Prostate gland (tissue), 2 donors: ENCODE data around the gene OLFML2B. TPM values are rescaled to one million over a fixed set of nuclear protein-coding genes. Genes with fewer than 3 reads are reported as not detected.

ENCODE experiments used
- DNase-seq: peaks from one replicate; pipeline ENCODE4 v3.0.0-alpha.2; 2019; ENCODE audit warnings: low spot score
- H3K27ac ChIP-seq, 2 donors: fragments of 200-600 bp; sonication (generic); 2 replicates each; pipeline ENCODE4 v1.5.1; 2017 to 2019
- H3K27me3 ChIP-seq: fragments of 200-600 bp; sonication (generic); replicated peaks from 2 replicates; pipeline ENCODE4 v1.5.1; 2019; ENCODE audit not compliant: insufficient read depth
- H3K36me3 ChIP-seq, 2 donors: fragments of 200-600 bp; sonication (generic); 1 replicate in 1 of 2; 2 replicates in 1 of 2; pipeline versions ENCODE4 v1.5.1 to v1.8.1; 2017 to 2019
- H3K4me1 ChIP-seq: fragments of 200-600 bp; sonication (generic); replicated peaks from 2 replicates; pipeline ENCODE4 v1.5.1; 2019
- H3K4me3 ChIP-seq, 2 donors: fragments of 200-600 bp; sonication (generic); 2 replicates each; pipeline ENCODE4 v1.5.1; 2017 to 2019
- H3K9me3 ChIP-seq: fragments of 200-600 bp; sonication (generic); 2 replicates; pipeline ENCODE4 v1.5.1; 2017
- POLR2A ChIP-seq: fragments of 450-650 bp; IDR thresholded peaks from one replicate; pipeline ENCODE4 v1.6.1; 2016; ENCODE audit warnings: antibody characterized with exemption, mild to moderate bottlenecking
- POLR2AphosphoS5 ChIP-seq: sonication (generic); formaldehyde crosslinking; IDR thresholded peaks from one replicate; pipeline ENCODE4 v1.6.1; 2017; ENCODE audit warnings: antibody characterized with exemption
- WGBS: methylation state at CpG from one replicate; pipeline ENCODE4 v1.1.5; 2018; 5-methylcytosine and 5-hydroxymethylcytosine counted together
- intact Hi-C: fragments of 100-400 bp; cut with DNase I; formaldehyde crosslinking; loops from one replicate; pipeline ENCODE4 v1.14.2; 2022
- total RNA-seq, 2 donors: library from RNA; depleted of rRNA; stranded (reverse); fragments of >200 nt; gene quantifications; one replicate each; pipeline ENCODE4 v1.1.0, GENCODE V29; 2016
- TF ChIP-seq, protein P1 (sequence below), 4 experiments: fragments of 200-600 bp in 2 of 4; fragments of 450-650 bp in 2 of 4; sonication (generic) in 2 of 4; IDR thresholded peaks; 1 replicate in 3 of 4; 2 replicates in 1 of 4; pipeline ENCODE4 v1.5.1; 2016 to 2019; ENCODE audit warnings: antibody characterized with exemption in 4 of 4, mild to moderate bottlenecking in 2 of 4, moderate library complexity in 2 of 4

OLFML2B gene
- total RNA-seq, 2 donors from 2014 or later: 3.2 to 29.7 TPM

DNA sequence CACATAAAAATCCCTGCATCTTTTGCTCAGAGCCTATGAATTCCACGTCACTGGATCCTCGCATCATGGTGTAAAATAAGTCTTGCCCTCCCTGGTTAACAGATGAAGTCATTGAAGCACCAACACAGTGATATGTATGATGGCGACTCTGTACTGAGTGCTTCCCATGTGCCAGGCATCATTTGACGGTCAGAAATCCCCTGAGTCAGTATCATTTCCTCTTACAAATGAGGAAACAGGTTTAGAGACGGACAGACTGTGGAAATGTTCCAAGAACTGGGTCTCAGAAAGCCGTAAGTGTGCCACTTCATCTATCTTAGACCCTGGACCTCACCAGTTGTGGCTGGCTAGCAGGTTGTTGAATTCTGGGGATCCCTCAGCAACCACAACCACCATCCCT lies 5.1 kb upstream of the OLFML2B start:
- Histone ChIP-seq H3K27me3 (no peaks in the 10 kb centered on the region), H3K27ac (no peak overlapping the region), H3K9me3 (no peaks in the 10 kb centered on the region), H3K36me3 (no peaks in the 10 kb centered on the region), H3K4me3 (no peak overlapping the region), H3K4me1 (no peaks in the 10 kb centered on the region)
- TF ChIP-seq, protein P1, sequence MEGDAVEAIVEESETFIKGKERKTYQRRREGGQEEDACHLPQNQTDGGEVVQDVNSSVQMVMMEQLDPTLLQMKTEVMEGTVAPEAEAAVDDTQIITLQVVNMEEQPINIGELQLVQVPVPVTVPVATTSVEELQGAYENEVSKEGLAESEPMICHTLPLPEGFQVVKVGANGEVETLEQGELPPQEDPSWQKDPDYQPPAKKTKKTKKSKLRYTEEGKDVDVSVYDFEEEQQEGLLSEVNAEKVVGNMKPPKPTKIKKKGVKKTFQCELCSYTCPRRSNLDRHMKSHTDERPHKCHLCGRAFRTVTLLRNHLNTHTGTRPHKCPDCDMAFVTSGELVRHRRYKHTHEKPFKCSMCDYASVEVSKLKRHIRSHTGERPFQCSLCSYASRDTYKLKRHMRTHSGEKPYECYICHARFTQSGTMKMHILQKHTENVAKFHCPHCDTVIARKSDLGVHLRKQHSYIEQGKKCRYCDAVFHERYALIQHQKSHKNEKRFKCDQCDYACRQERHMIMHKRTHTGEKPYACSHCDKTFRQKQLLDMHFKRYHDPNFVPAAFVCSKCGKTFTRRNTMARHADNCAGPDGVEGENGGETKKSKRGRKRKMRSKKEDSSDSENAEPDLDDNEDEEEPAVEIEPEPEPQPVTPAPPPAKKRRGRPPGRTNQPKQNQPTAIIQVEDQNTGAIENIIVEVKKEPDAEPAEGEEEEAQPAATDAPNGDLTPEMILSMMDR (IDR thresholded peaks at IDR 0.05): no peak
- TF ChIP-seq POLR2AphosphoS5: no peak
- TF ChIP-seq POLR2A: no peak
- WGBS: 65% methylated on average over 6 of the region's 6 CpGs
- intact Hi-C loops: no loop called here
- no peak for DNase-seq

DNA sequence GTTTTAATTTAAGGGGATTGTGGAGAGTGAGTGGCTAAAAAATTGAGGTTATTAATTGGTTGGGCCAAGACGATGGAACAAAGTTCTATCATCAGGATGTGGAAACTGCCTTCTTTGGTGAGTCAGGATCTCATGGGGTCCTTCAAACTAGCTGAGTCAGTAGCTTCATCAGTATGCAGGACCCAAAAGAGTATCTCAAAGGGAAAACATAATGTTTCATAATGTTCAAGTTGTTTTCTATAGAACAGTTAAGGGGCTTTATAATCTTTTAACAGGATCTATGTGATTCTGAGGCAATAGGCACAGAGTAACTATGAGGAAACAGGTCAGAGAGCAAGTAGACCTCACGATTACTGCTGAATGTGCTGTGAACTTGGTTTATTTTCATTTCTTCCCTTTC lies 3.2 kb upstream of the OLFML2B start:
- Histone ChIP-seq H3K4me3 (no peak overlapping the region), H3K9me3 (no peaks in the 10 kb centered on the region), H3K4me1 (no peaks in the 10 kb centered on the region), H3K36me3 (no peaks in the 10 kb centered on the region), H3K27me3 (no peaks in the 10 kb centered on the region), H3K27ac (no peak overlapping the region)
- 92% methylated on average over 2 of the region's 2 CpGs for WGBS
- DNase-seq: no peak
- TF ChIP-seq POLR2AphosphoS5 (no peak), POLR2A (no peak)
- TF ChIP-seq, protein P1 (IDR thresholded peaks at IDR 0.05): no peak
- intact Hi-C loops: no loop called here

DNA sequence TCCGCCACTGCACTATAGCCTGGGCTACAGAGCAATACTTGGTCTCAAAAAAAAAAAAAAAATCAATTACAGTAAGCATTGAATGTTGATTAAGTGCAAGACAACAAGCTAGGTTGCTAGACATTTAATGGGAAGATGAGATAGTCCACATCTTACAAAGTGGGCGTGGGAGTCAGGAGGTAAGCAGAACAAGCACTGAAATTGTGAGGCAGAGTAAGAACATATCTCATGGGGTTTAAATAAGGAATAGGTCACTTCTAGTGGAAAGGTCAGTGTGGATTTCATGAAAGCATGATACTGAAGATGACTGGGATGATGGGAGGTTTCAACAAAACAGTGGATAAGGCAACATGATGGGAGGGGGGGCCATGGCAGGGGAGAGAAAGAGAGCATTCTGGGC lies 1.9 kb upstream of the OLFML2B start:
- no peak for DNase-seq
- H3K27ac ChIP-seq: no peak overlapping the region
- TF ChIP-seq POLR2AphosphoS5 (no peak), POLR2A (no peak)
- TF ChIP-seq, protein P1 (IDR thresholded peaks at IDR 0.05): no peak
- H3K9me3 ChIP-seq: no peaks in the 10 kb centered on the region
- no peaks in the 10 kb centered on the region for H3K27me3 ChIP-seq
- intact Hi-C loops: no loop called here
- no peak overlapping the region for H3K4me3 ChIP-seq
- H3K4me1 ChIP-seq: peaks cover 6% of the 10 kb centered on the region
- H3K36me3 ChIP-seq: no peaks in the 10 kb centered on the region
- 92% methylated on average over 2 of the region's 2 CpGs for WGBS

DNA sequence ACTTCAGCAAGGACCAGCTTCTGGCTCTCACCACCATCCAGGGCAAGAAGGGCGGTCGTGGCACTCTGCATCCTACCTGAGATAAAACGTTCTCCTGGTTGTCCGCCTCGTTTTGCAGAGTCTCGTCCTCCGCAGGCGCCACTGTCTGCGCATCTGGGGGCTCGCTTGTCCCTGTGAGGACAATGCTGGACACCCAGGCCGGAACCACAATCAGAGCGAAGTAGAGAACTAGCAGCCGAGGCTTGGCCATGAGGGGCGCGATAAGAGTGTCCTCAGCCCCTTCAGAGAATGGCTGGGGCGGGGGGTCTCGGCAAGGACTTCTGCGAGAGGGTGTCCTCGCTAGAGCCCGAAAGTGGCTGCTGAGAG lies 505 bp downstream of the OLFML2B start:
- WGBS: 47% methylated on average over 20 of the region's 20 CpGs
- H3K4me1 ChIP-seq: peaks cover 6% of the 10 kb centered on the region
- H3K36me3 ChIP-seq: no peaks in the 10 kb centered on the region
- intact Hi-C loops: no loop called here
- peak overlapping the region; percentile 42 to 45 for H3K4me3 ChIP-seq
- TF ChIP-seq POLR2AphosphoS5: no peak
- TF ChIP-seq, protein P1 (IDR thresholded peaks at IDR 0.05): no peak
- TF ChIP-seq POLR2A: no peak
- DNase-seq: no peak
- H3K27ac ChIP-seq: peak overlapping the region; percentile 7 to 13
- H3K9me3 ChIP-seq: no peaks in the 10 kb centered on the region
- no peaks in the 10 kb centered on the region for H3K27me3 ChIP-seq

DNA sequence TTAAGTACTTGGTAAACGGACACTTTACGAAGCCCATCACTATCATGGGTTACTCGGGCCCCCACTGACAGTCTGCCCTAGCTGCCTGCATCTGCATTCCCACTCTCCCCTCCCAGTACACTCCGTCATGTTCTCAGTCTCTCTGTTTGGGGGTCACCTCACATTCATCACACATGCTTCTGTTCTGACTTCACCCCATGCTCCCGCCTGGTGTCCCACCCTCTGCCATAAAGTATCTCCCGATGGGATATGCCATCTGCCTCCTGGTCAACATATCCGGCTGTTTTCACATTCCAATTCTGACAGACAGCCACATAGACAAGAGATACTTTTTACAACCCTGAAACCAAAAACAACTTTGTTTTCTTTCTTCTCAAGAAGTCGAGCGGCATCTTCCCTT lies 1.0 kb downstream of the OLFML2B start:
- no peak overlapping the region for H3K27ac ChIP-seq
- H3K27me3 ChIP-seq: no peaks in the 10 kb centered on the region
- no peak for DNase-seq
- intact Hi-C loops: no loop called here
- H3K4me3 ChIP-seq: no peak overlapping the region
- H3K9me3 ChIP-seq: no peaks in the 10 kb centered on the region
- TF ChIP-seq, protein P1 (IDR thresholded peaks at IDR 0.05): no peak
- TF ChIP-seq POLR2A (no peak), POLR2AphosphoS5 (no peak)
- peaks cover 6% of the 10 kb centered on the region for H3K4me1 ChIP-seq
- no peaks in the 10 kb centered on the region for H3K36me3 ChIP-seq
- WGBS: 81% methylated on average over 9 of the region's 9 CpGs
